BJ (cell line): ENCODE results near the gene TP73. TPM values are rescaled to one million over a fixed set of nuclear protein-coding genes. Genes with fewer than 3 reads are reported as not detected.
"Not testable (repeated sequence)": the region's sequence is repeated elsewhere in the genome, so short reads cannot be mapped to it uniquely, and the experiment has no call there.

Source experiments
- CTCF ChIA-PET: fragments of 350-600 bp; formaldehyde crosslinking; extraction: SDS; loops from one replicate; lab custom pipeline; 2021; ENCODE audit warnings: antibody characterized with exemption, inconsistent platforms; lab: Yijun Ruan, JAX
- POLR2A ChIA-PET: fragments of 300-600 bp; sonication (Branson Sonifier 250); formaldehyde crosslinking; extraction: SDS; loops from one replicate; lab custom pipeline; 2021; ENCODE audit warnings: antibody characterized with exemption; lab: Charles Lee
- DNase-seq: peaks from one replicate; pipeline ENCODE4 v3.0.0-alpha.2; 2011; ENCODE audit warnings: low read depth
- H3K27me3 ChIP-seq: 2 replicates; pipeline ENCODE4 v1.6.0; 2011; ENCODE audit warnings: low read length; ENCODE audit not compliant: control insufficient read depth, insufficient read depth
- H3K36me3 ChIP-seq: 2 replicates; pipeline ENCODE4 v1.5.1; 2011; ENCODE audit warnings: low read length; ENCODE audit not compliant: control insufficient read depth, insufficient read depth
- H3K4me3 ChIP-seq: 2 replicates; pipeline ENCODE4 v1.5.1; 2011; ENCODE audit warnings: low read depth, mild to moderate bottlenecking, control low read depth, low read length
- CTCF ChIP-seq: IDR thresholded peaks from 2 replicates; pipeline ENCODE4 v1.5.1; 2011; ENCODE audit warnings: low read depth, mild to moderate bottlenecking, control low read depth, inconsistent platforms, low read length, moderate library complexity; ENCODE audit not compliant: insufficient read depth
- polyA plus RNA-seq: library from polyadenylated mRNA; depleted of rRNA; stranded (reverse); fragments of >200 nt; gene quantifications from 2 replicates; pipeline ENCODE4 v1.2.3, GENCODE V29; 2011

Gene TP73
- polyA plus RNA-seq, 1 experiment: not detected

- Histone ChIP-seq H3K27me3 (0 out of 2 replicates have a peak, but pooled peaks cover 2% of the 10 kb centered on the region), H3K4me3 (no peak overlapping the region), H3K36me3 (peaks cover 6% of the 10 kb centered on the region)
- POLR2A ChIA-PET: no interaction called here
- no peak for TF ChIP-seq CTCF
- CTCF ChIA-PET: interaction anchor here (0.8 to 1.1 kb wide), 3 partner anchors 12 to 293 kb away, joined by 3 read pairs; no protein-coding TSS in a partner anchor
- DNase-seq: no peak
Measured at GRCh38 chr1:3745590-3746381, 93.5 kb downstream of the TP73 start.

GRCh38 chr1:3746389-3746829 lies 94.1 kb downstream of the TP73 start:
- no peak for DNase-seq
- Histone ChIP-seq H3K4me3 (peak overlapping the region; percentile 57), H3K27me3 (peaks cover 5% of the 10 kb centered on the region; the same call in 1 of the 2 replicates), H3K36me3 (peaks cover 6% of the 10 kb centered on the region)
- no peak for TF ChIP-seq CTCF
- POLR2A ChIA-PET: no interaction called here
- CTCF ChIA-PET: interaction anchor here (1.1 kb wide), 1 partner anchor 293 kb away, joined by 3 read pairs; no protein-coding TSS in a partner anchor

- POLR2A ChIA-PET: no interaction called here
- CTCF ChIA-PET: no interaction called here
- peak overlapping the region; percentile 57 for H3K4me3 ChIP-seq
- H3K36me3 ChIP-seq: peaks cover 2% of the 10 kb centered on the region
- no peak for TF ChIP-seq CTCF
- peak; percentile 4 for DNase-seq
- peaks cover 5% of the 10 kb centered on the region; the same call in 1 of the 2 replicates for H3K27me3 ChIP-seq
Measured at GRCh38 chr1:3746830-3747521, 94.7 kb downstream of the TP73 start.

DNA sequence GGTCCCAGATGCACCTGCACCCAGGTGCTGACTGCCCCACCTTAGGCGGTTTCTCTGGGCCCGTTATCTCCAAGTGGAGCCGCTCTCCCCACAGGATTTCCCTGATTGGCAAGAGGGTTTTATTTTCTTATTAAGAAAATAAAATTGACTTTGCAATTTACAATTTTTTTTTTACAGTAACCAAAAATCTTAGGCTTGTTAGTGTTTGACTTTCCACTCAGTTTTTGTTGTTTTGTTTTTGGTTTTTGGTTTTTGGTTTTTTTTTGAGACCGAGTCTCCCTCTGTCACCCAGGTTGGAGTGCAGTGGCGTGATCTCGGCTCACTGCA lies 95.2 kb downstream of the TP73 start:
- POLR2A ChIA-PET: no interaction called here
- Histone ChIP-seq H3K36me3 (peaks cover 1% of the 10 kb centered on the region), H3K4me3 (peak overlapping the region; percentile 57), H3K27me3 (peaks cover 5% of the 10 kb centered on the region; the same call in 1 of the 2 replicates)
- no peak for TF ChIP-seq CTCF
- CTCF ChIA-PET: no interaction called here
- DNase-seq: no peak

GRCh38 chr1:3747903-3748302 lies 95.6 kb downstream of the TP73 start:
- no peak for DNase-seq
- ChIA-PET CTCF (interaction anchor here (1.2 to 1.4 kb wide), 2 partner anchors 23 to 295 kb away, joined by 3 read pairs; no protein-coding TSS in a partner anchor), POLR2A (no interaction called here)
- Histone ChIP-seq H3K27me3 (peaks cover 5% of the 10 kb centered on the region; the same call in 1 of the 2 replicates), H3K36me3 (peaks cover 1% of the 10 kb centered on the region), H3K4me3 (peak overlapping the region; percentile 57)
- no peak for TF ChIP-seq CTCF

- H3K4me3 ChIP-seq, H3K27me3 ChIP-seq, H3K36me3 ChIP-seq, POLR2A ChIA-PET, DNase-seq: not testable (repeated sequence)
- CTCF ChIA-PET: interaction anchor here (1.2 to 1.4 kb wide), 2 partner anchors 24 to 295 kb away, joined by 3 read pairs; no protein-coding TSS in a partner anchor
Measured at GRCh38 chr1:3748316-3748900, 96.1 kb downstream of the TP73 start.
